ENCODE results near the gene CACNA1E. TPM values are rescaled to one million over a fixed set of nuclear protein-coding genes. Genes with fewer than 3 reads are reported as not detected.

The CACNA1E gene
- total RNA-seq, 2 experiments from 2014 or later, result 0.08 TPM; not detected in 1

- CTCF ChIA-PET, result no interaction called here
- no peak overlapping the region for H3K4me3 Mint-ChIP-seq
Measured at GRCh38 chr1:181772714-181773113, 289.4 kb downstream of the CACNA1E start.

GRCh38 chr1:181776044-181776443, 292.7 kb downstream of the CACNA1E start:
- H3K9me3 Mint-ChIP-seq (ENCODE audit: insufficient read depth), result no peaks in the 10 kb centered on the region
- CTCF ChIA-PET, result no interaction called here

More at GRCh38 chr1:181772714-181773113, 289.4 kb downstream of the CACNA1E start:
- POLR2A ChIA-PET, result no interaction called here
- DNase-seq (no peak), ATAC-seq (no peak)
- no peaks in the 10 kb centered on the region for H3K4me1 Mint-ChIP-seq (ENCODE audit: low read depth)
- no peaks in the 10 kb centered on the region for H3K9me3 Mint-ChIP-seq (ENCODE audit: insufficient read depth)
- H3K36me3 Mint-ChIP-seq (ENCODE audit: low read depth), result no peaks in the 10 kb centered on the region
- H3K27ac Mint-ChIP-seq, result no peak overlapping the region
- H3K27me3 Mint-ChIP-seq (ENCODE audit: low read depth), result peaks cover 3% of the 10 kb centered on the region

GRCh38 chr1:181777286-181777685, 294.0 kb downstream of the CACNA1E start:
- Mint-ChIP-seq H3K27me3 (ENCODE audit: low read depth) (peaks cover 3% of the 10 kb centered on the region), H3K36me3 (ENCODE audit: low read depth) (no peaks in the 10 kb centered on the region), H3K27ac (no peak overlapping the region), H3K4me3 (no peak overlapping the region), H3K9me3 (ENCODE audit: insufficient read depth) (no peaks in the 10 kb centered on the region), H3K4me1 (ENCODE audit: low read depth) (no peaks in the 10 kb centered on the region)
- POLR2A ChIA-PET, result no interaction called here
- DNase-seq (no peak), ATAC-seq (no peak)
- CTCF ChIA-PET, result no interaction called here

More at GRCh38 chr1:181776044-181776443, 292.7 kb downstream of the CACNA1E start:
- POLR2A ChIA-PET, result no interaction called here
- H3K27me3 Mint-ChIP-seq (ENCODE audit: low read depth), result peaks cover 3% of the 10 kb centered on the region
- no peak overlapping the region for H3K27ac Mint-ChIP-seq
- H3K4me1 Mint-ChIP-seq (ENCODE audit: low read depth), result no peaks in the 10 kb centered on the region
- no peaks in the 10 kb centered on the region for H3K36me3 Mint-ChIP-seq (ENCODE audit: low read depth)
- H3K4me3 Mint-ChIP-seq, result no peak overlapping the region
- DNase-seq (no peak), ATAC-seq (no peak)

GRCh38 chr1:181777812-181778211, 294.5 kb downstream of the CACNA1E start:
- no peaks in the 10 kb centered on the region for H3K4me1 Mint-ChIP-seq (ENCODE audit: low read depth)
- H3K27me3 Mint-ChIP-seq (ENCODE audit: low read depth), result peaks cover 3% of the 10 kb centered on the region
- H3K27ac Mint-ChIP-seq, result no peak overlapping the region
- ChIA-PET CTCF (no interaction called here), POLR2A (no interaction called here)
- DNase-seq (no peak), ATAC-seq (no peak)
- no peaks in the 10 kb centered on the region for H3K36me3 Mint-ChIP-seq (ENCODE audit: low read depth)
- H3K9me3 Mint-ChIP-seq (ENCODE audit: insufficient read depth), result no peaks in the 10 kb centered on the region
- H3K4me3 Mint-ChIP-seq, result no peak overlapping the region

GRCh38 chr1:181778640-181779260, 295.4 kb downstream of the CACNA1E start:
- no peaks in the 10 kb centered on the region for H3K9me3 Mint-ChIP-seq (ENCODE audit: insufficient read depth)
- POLR2A ChIA-PET, result no interaction called here
- no peaks in the 10 kb centered on the region for H3K4me1 Mint-ChIP-seq (ENCODE audit: low read depth)
- H3K27me3 Mint-ChIP-seq (ENCODE audit: low read depth), result peaks cover 3% of the 10 kb centered on the region
- no peak overlapping the region for H3K4me3 Mint-ChIP-seq
- CTCF ChIA-PET, result no interaction called here
- ATAC-seq (no peak), DNase-seq (no peak)
- H3K36me3 Mint-ChIP-seq (ENCODE audit: low read depth), result no peaks in the 10 kb centered on the region
- H3K27ac Mint-ChIP-seq, result no peak overlapping the region

- Mint-ChIP-seq H3K36me3 (ENCODE audit: low read depth) (no peaks in the 10 kb centered on the region), H3K27ac (no peak overlapping the region), H3K9me3 (ENCODE audit: insufficient read depth) (no peaks in the 10 kb centered on the region), H3K4me1 (ENCODE audit: low read depth) (no peaks in the 10 kb centered on the region), H3K27me3 (ENCODE audit: low read depth) (peaks cover 3% of the 10 kb centered on the region), H3K4me3 (no peak overlapping the region)
- POLR2A ChIA-PET, result no interaction called here
- DNase-seq (no peak), ATAC-seq (no peak)
- CTCF ChIA-PET, result no interaction called here
Measured at GRCh38 chr1:181779343-181779742, 296.0 kb downstream of the CACNA1E start.

GRCh38 chr1:181783208-181783607, 299.9 kb downstream of the CACNA1E start:
- H3K36me3 Mint-ChIP-seq (ENCODE audit: low read depth), result no peaks in the 10 kb centered on the region
- POLR2A ChIA-PET, result no interaction called here
- DNase-seq (no peak), ATAC-seq (no peak)
- H3K27ac Mint-ChIP-seq, result no peak overlapping the region
- peaks cover 3% of the 10 kb centered on the region for H3K27me3 Mint-ChIP-seq (ENCODE audit: low read depth)
- H3K9me3 Mint-ChIP-seq (ENCODE audit: insufficient read depth), result no peaks in the 10 kb centered on the region
- no peaks in the 10 kb centered on the region for H3K4me1 Mint-ChIP-seq (ENCODE audit: low read depth)
- no peak overlapping the region for H3K4me3 Mint-ChIP-seq
- CTCF ChIA-PET, result no interaction called here

- Mint-ChIP-seq H3K9me3 (ENCODE audit: insufficient read depth) (no peaks in the 10 kb centered on the region), H3K36me3 (ENCODE audit: low read depth) (no peaks in the 10 kb centered on the region), H3K27me3 (ENCODE audit: low read depth) (peaks cover 3% of the 10 kb centered on the region), H3K4me1 (ENCODE audit: low read depth) (no peaks in the 10 kb centered on the region), H3K27ac (no peak overlapping the region), H3K4me3 (no peak overlapping the region)
- ChIA-PET CTCF (no interaction called here), POLR2A (no interaction called here)
- DNase-seq, result no peak
- ATAC-seq, result no peak
Measured at GRCh38 chr1:181784039-181784683, 300.8 kb downstream of the CACNA1E start.

GRCh38 chr1:181789395-181789794, 306.1 kb downstream of the CACNA1E start:
- H3K27ac Mint-ChIP-seq, result no peak overlapping the region
- ATAC-seq (no peak), DNase-seq (no peak)
- no peaks in the 10 kb centered on the region for H3K9me3 Mint-ChIP-seq (ENCODE audit: insufficient read depth)
- CTCF ChIA-PET, result no interaction called here
- H3K4me1 Mint-ChIP-seq (ENCODE audit: low read depth), result no peaks in the 10 kb centered on the region
- no peaks in the 10 kb centered on the region for H3K27me3 Mint-ChIP-seq (ENCODE audit: low read depth)
- no peaks in the 10 kb centered on the region for H3K36me3 Mint-ChIP-seq (ENCODE audit: low read depth)
- POLR2A ChIA-PET, result no interaction called here
- no peak overlapping the region for H3K4me3 Mint-ChIP-seq

- ATAC-seq, result no peak
- Mint-ChIP-seq H3K36me3 (ENCODE audit: low read depth) (no peaks in the 10 kb centered on the region), H3K27ac (no peak overlapping the region), H3K4me1 (ENCODE audit: low read depth) (no peaks in the 10 kb centered on the region), H3K4me3 (no peak overlapping the region), H3K27me3 (ENCODE audit: low read depth) (no peaks in the 10 kb centered on the region), H3K9me3 (ENCODE audit: insufficient read depth) (peaks cover 2% of the 10 kb centered on the region)
- CTCF ChIA-PET, result no interaction called here
- POLR2A ChIA-PET, result no interaction called here
- no peak for DNase-seq
Measured at GRCh38 chr1:181791721-181792120, 308.4 kb downstream of the CACNA1E start.

- CTCF ChIA-PET, result no interaction called here
- H3K9me3 Mint-ChIP-seq (ENCODE audit: insufficient read depth), result peaks cover 2% of the 10 kb centered on the region
- no peak for DNase-seq
- H3K4me3 Mint-ChIP-seq, result no peak overlapping the region
- no peak overlapping the region for H3K27ac Mint-ChIP-seq
- POLR2A ChIA-PET, result no interaction called here
- no peak for ATAC-seq
- no peaks in the 10 kb centered on the region for H3K36me3 Mint-ChIP-seq (ENCODE audit: low read depth)
- H3K27me3 Mint-ChIP-seq (ENCODE audit: low read depth), result no peaks in the 10 kb centered on the region
- H3K4me1 Mint-ChIP-seq (ENCODE audit: low read depth), result no peaks in the 10 kb centered on the region
Measured at GRCh38 chr1:181793831-181794230, 310.5 kb downstream of the CACNA1E start.

- H3K27me3 Mint-ChIP-seq (ENCODE audit: low read depth), result no peaks in the 10 kb centered on the region
- ChIA-PET CTCF (no interaction called here), POLR2A (no interaction called here)
- no peak overlapping the region for H3K4me3 Mint-ChIP-seq
- H3K9me3 Mint-ChIP-seq (ENCODE audit: insufficient read depth), result peaks cover 2% of the 10 kb centered on the region
- no peaks in the 10 kb centered on the region for H3K36me3 Mint-ChIP-seq (ENCODE audit: low read depth)
- H3K27ac Mint-ChIP-seq, result no peak overlapping the region
- H3K4me1 Mint-ChIP-seq (ENCODE audit: low read depth), result no peaks in the 10 kb centered on the region
- no peak for DNase-seq
- no peak for ATAC-seq
Measured at GRCh38 chr1:181794332-181794731, 311.0 kb downstream of the CACNA1E start.

Measured in activated CD8-positive, alpha-beta T cell treated with anti-CD3 and anti-CD28 coated beads, Interleukin-2, amount 10 ng/mL, durations not matched to agents 7 days and 5 days (primary cell).